Activated B cell treated with CpG ODN at 0.5 μM for 24 hours (primary cell): ENCODE results near the gene MUL1. TPM values are rescaled to one million over a fixed set of nuclear protein-coding genes. Genes with fewer than 3 reads are reported as not detected.

ENCODE experiments used
- ATAC-seq: fragments of 200-7000 bp; cut with Tn5 transposase; one replicate; pipeline ENCODE4 v1.10.0; 2021; ENCODE audit warnings: low read depth, mild to moderate bottlenecking, moderate library complexity
- CTCF ChIA-PET: fragments of 350-600 bp; sonication (Branson Sonifier 250); formaldehyde crosslinking; loops from one replicate; lab custom pipeline; 2021; ENCODE audit warnings: antibody characterized with exemption; lab: Charles Lee
- POLR2A ChIA-PET: fragments of 350-600 bp; sonication (Branson Sonifier 250); formaldehyde crosslinking; loops from one replicate; lab custom pipeline; 2021; ENCODE audit warnings: antibody characterized with exemption; lab: Charles Lee
- DNase-seq: peaks from one replicate; pipeline ENCODE4 v3.0.0; 2022
- H3K27ac Mint-ChIP-seq: one replicate; pipeline ENCODE4 v1.8.0; 2020; ENCODE audit warnings: mixed read lengths
- H3K27me3 Mint-ChIP-seq: one replicate; pipeline ENCODE4 v1.8.0; 2021; ENCODE audit warnings: mixed read lengths
- H3K36me3 Mint-ChIP-seq: one replicate; pipeline ENCODE4 v1.8.0; 2021; ENCODE audit warnings: low read depth, mixed read lengths
- H3K4me1 Mint-ChIP-seq: one replicate; pipeline ENCODE4 v1.8.0; 2021; ENCODE audit warnings: mixed read lengths
- H3K4me3 Mint-ChIP-seq: one replicate; pipeline ENCODE4 v1.8.0; 2020; ENCODE audit warnings: mild to moderate bottlenecking, mixed read lengths
- H3K9me3 Mint-ChIP-seq: one replicate; pipeline ENCODE4 v1.8.0; 2020; ENCODE audit warnings: mixed read lengths
- intact Hi-C: fragments of 100-400 bp; cut with micrococcal nuclease; formaldehyde crosslinking; loops from one replicate; pipeline ENCODE4 v1.15.1; 2024
- total RNA-seq: library from RNA; stranded (reverse); gene quantifications from 2 replicates; pipeline ENCODE4 v1.2.3, GENCODE V29; 2022
- TF ChIP-seq, protein P1 (sequence below): fragments of 200-600 bp; IDR thresholded peaks from one replicate; pipeline ENCODE4 v1.8.0; 2022; ENCODE audit warnings: antibody characterized with exemption, mild to moderate bottlenecking

The MUL1 gene
- total RNA-seq, 1 donor from 2014 or later = 21.7 TPM

- ATAC-seq (no peak), DNase-seq (no peak)
- TF ChIP-seq, protein P1, sequence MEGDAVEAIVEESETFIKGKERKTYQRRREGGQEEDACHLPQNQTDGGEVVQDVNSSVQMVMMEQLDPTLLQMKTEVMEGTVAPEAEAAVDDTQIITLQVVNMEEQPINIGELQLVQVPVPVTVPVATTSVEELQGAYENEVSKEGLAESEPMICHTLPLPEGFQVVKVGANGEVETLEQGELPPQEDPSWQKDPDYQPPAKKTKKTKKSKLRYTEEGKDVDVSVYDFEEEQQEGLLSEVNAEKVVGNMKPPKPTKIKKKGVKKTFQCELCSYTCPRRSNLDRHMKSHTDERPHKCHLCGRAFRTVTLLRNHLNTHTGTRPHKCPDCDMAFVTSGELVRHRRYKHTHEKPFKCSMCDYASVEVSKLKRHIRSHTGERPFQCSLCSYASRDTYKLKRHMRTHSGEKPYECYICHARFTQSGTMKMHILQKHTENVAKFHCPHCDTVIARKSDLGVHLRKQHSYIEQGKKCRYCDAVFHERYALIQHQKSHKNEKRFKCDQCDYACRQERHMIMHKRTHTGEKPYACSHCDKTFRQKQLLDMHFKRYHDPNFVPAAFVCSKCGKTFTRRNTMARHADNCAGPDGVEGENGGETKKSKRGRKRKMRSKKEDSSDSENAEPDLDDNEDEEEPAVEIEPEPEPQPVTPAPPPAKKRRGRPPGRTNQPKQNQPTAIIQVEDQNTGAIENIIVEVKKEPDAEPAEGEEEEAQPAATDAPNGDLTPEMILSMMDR = no peak
- no peaks in the 10 kb centered on the region for H3K36me3 Mint-ChIP-seq
- H3K9me3 Mint-ChIP-seq = no peaks in the 10 kb centered on the region
- no peak overlapping the region for H3K4me3 Mint-ChIP-seq
- peaks cover 34% of the 10 kb centered on the region for H3K27me3 Mint-ChIP-seq
- POLR2A ChIA-PET = no interaction called here
- CTCF ChIA-PET = no interaction called here
- intact Hi-C loops = no loop called here
- no peak overlapping the region for H3K27ac Mint-ChIP-seq
- no peaks in the 10 kb centered on the region for H3K4me1 Mint-ChIP-seq
These were observed 41.7 kb downstream of the MUL1 start for GRCh38 chr1:20466273-20466672.

GRCh38 chr1:20465187-20465586 is 42.8 kb downstream of the MUL1 start:
- no peaks in the 10 kb centered on the region for H3K36me3 Mint-ChIP-seq
- H3K27ac Mint-ChIP-seq = no peak overlapping the region
- TF ChIP-seq, protein P1 = no peak
- intact Hi-C loops = no loop called here
- ATAC-seq (no peak), DNase-seq (no peak)
- no peaks in the 10 kb centered on the region for H3K4me1 Mint-ChIP-seq
- ChIA-PET POLR2A (no interaction called here), CTCF (no interaction called here)
- no peaks in the 10 kb centered on the region for H3K9me3 Mint-ChIP-seq
- no peak overlapping the region for H3K4me3 Mint-ChIP-seq
- peaks cover 33% of the 10 kb centered on the region for H3K27me3 Mint-ChIP-seq

GRCh38 chr1:20463502-20463901 is 44.4 kb downstream of the MUL1 start:
- Mint-ChIP-seq H3K27ac (no peak overlapping the region), H3K4me3 (no peak overlapping the region), H3K36me3 (no peaks in the 10 kb centered on the region), H3K9me3 (no peaks in the 10 kb centered on the region), H3K4me1 (no peaks in the 10 kb centered on the region), H3K27me3 (peaks cover 43% of the 10 kb centered on the region)
- ChIA-PET POLR2A (no interaction called here), CTCF (no interaction called here)
- TF ChIP-seq, protein P1 = no peak
- intact Hi-C loops = no loop called here
- no peak for DNase-seq
- no peak for ATAC-seq

DNA sequence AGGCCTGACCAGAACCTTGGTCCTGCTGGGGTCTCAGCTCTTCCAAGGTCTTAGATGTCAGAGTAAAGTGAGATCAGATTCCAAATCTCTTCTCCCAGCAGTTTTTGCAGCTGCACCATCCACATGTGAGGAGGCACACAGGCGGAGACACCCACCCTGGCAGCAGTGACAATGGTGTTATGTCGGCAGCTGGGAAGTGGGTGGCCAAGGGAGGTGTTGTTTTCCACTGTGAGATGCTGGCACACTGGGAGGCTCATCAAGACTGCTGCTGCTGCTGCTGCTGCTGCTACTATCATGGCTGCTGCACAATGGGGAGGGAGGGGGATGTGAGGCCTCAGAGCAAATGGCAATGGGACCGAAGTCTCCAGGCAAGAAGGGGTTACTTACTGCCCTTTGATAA is 45.6 kb downstream of the MUL1 start:
- ATAC-seq = no peak
- Mint-ChIP-seq H3K36me3 (no peaks in the 10 kb centered on the region), H3K27ac (no peak overlapping the region), H3K4me3 (no peak overlapping the region), H3K9me3 (no peaks in the 10 kb centered on the region), H3K27me3 (peaks cover 36% of the 10 kb centered on the region), H3K4me1 (no peaks in the 10 kb centered on the region)
- no peak for DNase-seq
- CTCF ChIA-PET = no interaction called here
- TF ChIP-seq, protein P1 = no peak
- intact Hi-C loops = no loop called here
- POLR2A ChIA-PET = no interaction called here

DNA sequence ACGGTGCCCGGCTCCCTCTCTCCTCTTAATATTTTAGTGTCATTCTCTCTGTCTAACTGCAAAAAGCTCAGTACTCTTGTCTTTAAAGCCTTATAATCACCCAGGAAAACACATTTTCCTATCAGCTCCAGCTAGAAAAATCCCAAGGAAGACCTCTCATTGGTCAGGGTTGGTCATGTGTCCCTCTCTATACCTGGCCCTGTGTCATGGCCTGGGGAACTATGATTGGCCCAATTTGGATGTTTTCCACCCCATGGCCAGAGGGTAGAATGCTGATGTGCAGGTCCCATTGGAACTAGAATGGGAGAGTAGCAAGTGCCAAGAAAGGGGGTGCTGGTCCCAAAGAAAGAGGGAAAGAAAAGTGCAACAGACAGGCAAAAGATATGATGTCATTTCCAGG is 49.2 kb downstream of the MUL1 start:
- Mint-ChIP-seq H3K9me3 (no peaks in the 10 kb centered on the region), H3K27me3 (peaks cover 22% of the 10 kb centered on the region), H3K4me3 (no peak overlapping the region), H3K36me3 (no peaks in the 10 kb centered on the region), H3K4me1 (no peaks in the 10 kb centered on the region), H3K27ac (no peak overlapping the region)
- no peak for ATAC-seq
- POLR2A ChIA-PET = no interaction called here
- no peak for DNase-seq
- TF ChIP-seq, protein P1 = no peak
- intact Hi-C loops = no loop called here
- CTCF ChIA-PET = no interaction called here
